Heart left ventricle (tissue), 16 donors: ENCODE measurements around the gene SHC4. TPM values are rescaled to one million over a fixed set of nuclear protein-coding genes. Genes with fewer than 3 reads are reported as not detected.
A peak's percentile ranks its signal among the peaks of the same experiment; 100 is the strongest.

Experiments
- ATAC-seq, 4 donors: fragments of 200-7000 bp; cut with Tn5 transposase; one replicate each; pipeline ENCODE4 v1.9.1; 2020 to 2022; ENCODE audit warnings: moderate library complexity in 4 of 4, mild to moderate bottlenecking in 3 of 4, moderate number of reproducible peaks in 1 of 4
- DNase-seq, 5 donors: peaks; one replicate each; pipeline ENCODE4 v3.0.0-alpha.2; 2020
- H3K27ac ChIP-seq, 12 donors: fragments of 200-600 bp; sonication (generic) in 4 of 12; one replicate each; pipeline versions ENCODE4 v1.5.0 to v1.8.0; 2016 to 2022; ENCODE audit warnings: mild to moderate bottlenecking in 2 of 12
- H3K27me3 ChIP-seq, 9 donors: fragments of 200-600 bp; sonication (generic) in 2 of 9; one replicate each; pipeline versions ENCODE4 v1.5.1 to v1.8.0; 2016 to 2022; ENCODE audit warnings: mild to moderate bottlenecking in 3 of 9
- H3K36me3 ChIP-seq, 9 donors: fragments of 200-600 bp; sonication (generic) in 2 of 9; one replicate each; pipeline versions ENCODE4 v1.5.0 to v1.8.0; 2018 to 2022; ENCODE audit warnings: mild to moderate bottlenecking in 2 of 9
- H3K4me1 ChIP-seq, 12 donors: fragments of 200-600 bp; sonication (generic) in 4 of 12; one replicate each; pipeline versions ENCODE4 v1.5.0 to v1.8.0; 2016 to 2022; ENCODE audit warnings: mild to moderate bottlenecking in 3 of 12
- H3K4me3 ChIP-seq, 12 donors: fragments of 200-600 bp; sonication (generic) in 4 of 12; one replicate each; pipeline versions ENCODE4 v1.5.0 to v1.8.0; 2017 to 2022; ENCODE audit warnings: mild to moderate bottlenecking in 9 of 12, moderate library complexity in 4 of 12
- H3K9me3 ChIP-seq, 12 donors: fragments of 200-600 bp; sonication (generic) in 4 of 12; one replicate each; pipeline versions ENCODE4 v1.5.0 to v1.8.0; 2016 to 2022; ENCODE audit warnings: mild to moderate bottlenecking in 1 of 12
- POLR2A ChIP-seq, 2 donors: fragments of 450-650 bp; IDR thresholded peaks; one replicate each; pipeline ENCODE4 v1.6.1; 2017; ENCODE audit warnings: antibody characterized with exemption in 2 of 2, mild to moderate bottlenecking in 2 of 2, moderate library complexity in 2 of 2
- WGBS, 4 donors: extraction: QIAGEN DNeasy Blood & Tissue Kit in 2 of 4; methylation state at CpG; one replicate each; pipeline versions ENCODE4 v1.1.5 to v1.1.7; 2013 to 2018; 5-methylcytosine and 5-hydroxymethylcytosine counted together
- intact Hi-C, 10 donors: fragments of 100-400 bp; cut with DNase I; formaldehyde crosslinking; loops; one replicate each; pipeline versions ENCODE4 v1.11.1 to v1.14.2; 2022
- polyA plus RNA-seq, 2 donors: library from polyadenylated mRNA; stranded (reverse); fragments of 200-250 nt; gene quantifications; one replicate each; pipeline ENCODE4 v1.2.3, GENCODE V29; 2013
- total RNA-seq, 9 donors: library from RNA; depleted of rRNA in 2 of 9; stranded (reverse); fragments of >200 nt in 2 of 9; fragmentation: NEBNext Ultra II Directional in 3 of 9; extraction: Animal tissue kit (Norgen Biotek cat#: 25700) in 3 of 9; gene quantifications; one replicate each; pipeline versions ENCODE4 v1.1.0 to v1.2.4, GENCODE V29; 2016 to 2023
- TF ChIP-seq, protein P1 (sequence below), 12 donors: fragments of 200-600 bp; sonication (generic) in 4 of 12; IDR thresholded peaks; one replicate each; pipeline versions ENCODE4 v1.5.0 to v1.8.0; 2018 to 2022; ENCODE audit warnings: antibody characterized with exemption in 12 of 12, mild to moderate bottlenecking in 5 of 12
- donor health status: ischemic (EF 13 %, LVEDD 7.1; RV severe dilation, severe dysfunction).
- donor health status: healthy with polysubstance abuse.
- donor health status: DM: no; HTN: yes; CAD: no.
- donor health status: DM: no; HTN: no; CAD: no.
- donor health status: ischemic (EF 25% LVEDD 6.9; RV normal size, moderate dysfunction).
- donor health status: ischemic (EF 25% LVEDD 5.7; RV mildly dilated, moderate dysfunction).
- donor health status: healthy.
- donor health status: DM: yes; HTN: yes; CAD: no.
- donor health status: ischemic (EF 35%, LVEDD 5.7; RV mildly dilated, moderate dysfunction).
- donor health status: nonischemic (EF 11% LVEDD 7.7; RV severe dilation, severe dysfunction).
- donor health status: DM: yes; HTN: yes; CAD: no.
- donor health status: PGD.
- donor health status: ischemic (EF 29% LVEDD 5.4; RV normal size, mild dysfunction).
- donor health status: nonischemic (EF 23%, LVEDD 6.1; RV moderate dilation, normal function).

Gene SHC4
- total and polyA plus RNA-seq, 11 donors: 1.3 to 4.1 (median 2.2) TPM

DNA sequence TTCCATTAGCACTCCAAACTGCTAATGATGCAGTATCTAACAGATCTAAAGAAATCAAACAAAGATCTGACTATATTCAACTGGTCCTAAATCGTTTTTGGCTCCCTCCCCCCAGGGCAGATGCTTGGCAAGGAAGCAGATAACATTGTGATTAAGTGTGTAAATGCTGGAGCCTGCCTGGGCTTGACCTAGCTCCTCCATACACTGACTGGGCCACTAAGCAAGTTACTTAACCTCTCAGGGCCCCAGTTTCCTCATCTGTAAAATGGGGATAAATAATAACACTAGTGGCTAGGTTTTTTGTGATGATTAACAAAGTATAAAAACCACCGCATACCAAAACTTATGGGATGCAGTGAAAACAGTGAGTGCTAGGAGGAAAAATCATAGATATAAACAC, 76.6 kb downstream of the SHC4 start:
- intact Hi-C loops: no loop called here
- ATAC-seq: no peak

DNA sequence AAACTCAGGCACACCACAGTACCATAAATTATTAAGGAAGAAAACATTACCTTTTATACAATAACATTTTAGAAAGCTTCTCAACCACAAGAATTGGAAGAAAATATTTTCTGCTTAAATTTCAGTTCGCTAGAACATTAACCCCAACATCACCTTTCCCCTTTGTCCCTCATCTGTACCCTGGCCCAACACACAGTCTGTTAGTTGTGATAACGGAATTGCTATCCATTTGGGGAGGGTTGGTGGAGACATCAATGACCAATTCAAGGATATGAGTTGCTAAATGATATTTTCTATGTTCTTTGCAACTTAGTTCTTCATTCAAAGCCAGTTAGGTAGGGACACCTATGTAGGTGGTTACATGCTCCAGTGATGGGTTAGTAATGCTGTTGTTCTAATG, 80.0 kb downstream of the SHC4 start:
- Histone ChIP-seq H3K27me3 (no peaks in the 10 kb centered on the region), H3K9me3 (no peaks in the 10 kb centered on the region), H3K36me3 (peaks cover 0 to 9% (median 0%) of the 10 kb centered on the region in 9 donors), H3K4me1 (peaks cover 0 to 20% (median 12%) of the 10 kb centered on the region in 12 donors), H3K4me3 (no peak overlapping the region), H3K27ac (no peak overlapping the region)
- no peak for TF ChIP-seq POLR2A (IDR thresholded peaks at IDR 0.05)
- TF ChIP-seq, protein P1, sequence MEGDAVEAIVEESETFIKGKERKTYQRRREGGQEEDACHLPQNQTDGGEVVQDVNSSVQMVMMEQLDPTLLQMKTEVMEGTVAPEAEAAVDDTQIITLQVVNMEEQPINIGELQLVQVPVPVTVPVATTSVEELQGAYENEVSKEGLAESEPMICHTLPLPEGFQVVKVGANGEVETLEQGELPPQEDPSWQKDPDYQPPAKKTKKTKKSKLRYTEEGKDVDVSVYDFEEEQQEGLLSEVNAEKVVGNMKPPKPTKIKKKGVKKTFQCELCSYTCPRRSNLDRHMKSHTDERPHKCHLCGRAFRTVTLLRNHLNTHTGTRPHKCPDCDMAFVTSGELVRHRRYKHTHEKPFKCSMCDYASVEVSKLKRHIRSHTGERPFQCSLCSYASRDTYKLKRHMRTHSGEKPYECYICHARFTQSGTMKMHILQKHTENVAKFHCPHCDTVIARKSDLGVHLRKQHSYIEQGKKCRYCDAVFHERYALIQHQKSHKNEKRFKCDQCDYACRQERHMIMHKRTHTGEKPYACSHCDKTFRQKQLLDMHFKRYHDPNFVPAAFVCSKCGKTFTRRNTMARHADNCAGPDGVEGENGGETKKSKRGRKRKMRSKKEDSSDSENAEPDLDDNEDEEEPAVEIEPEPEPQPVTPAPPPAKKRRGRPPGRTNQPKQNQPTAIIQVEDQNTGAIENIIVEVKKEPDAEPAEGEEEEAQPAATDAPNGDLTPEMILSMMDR (IDR thresholded peaks at IDR 0.05): no peak
- 80 to 89% (median 82%) methylated on average over 2 of the region's 2 CpGs for WGBS, 4 donors
- intact Hi-C loops: no loop called here
- DNase-seq: no peak
- ATAC-seq: no peak

More for the DNA sequence above, 76.6 kb downstream of the SHC4 start:
- Histone ChIP-seq H3K36me3 (no peaks in the 10 kb centered on the region), H3K27ac (no peak overlapping the region), H3K4me3 (no peak overlapping the region), H3K4me1 (peaks cover 0 to 5% (median 0%) of the 10 kb centered on the region in 12 donors), H3K9me3 (no peaks in the 10 kb centered on the region), H3K27me3 (no peaks in the 10 kb centered on the region)
- TF ChIP-seq POLR2A (IDR thresholded peaks at IDR 0.05): no peak
- TF ChIP-seq, protein P1 (IDR thresholded peaks at IDR 0.05): no peak
- 59 to 66% (median 63%) methylated on average over 2 of the region's 2 CpGs for WGBS, 4 donors
- no peak for DNase-seq

DNA sequence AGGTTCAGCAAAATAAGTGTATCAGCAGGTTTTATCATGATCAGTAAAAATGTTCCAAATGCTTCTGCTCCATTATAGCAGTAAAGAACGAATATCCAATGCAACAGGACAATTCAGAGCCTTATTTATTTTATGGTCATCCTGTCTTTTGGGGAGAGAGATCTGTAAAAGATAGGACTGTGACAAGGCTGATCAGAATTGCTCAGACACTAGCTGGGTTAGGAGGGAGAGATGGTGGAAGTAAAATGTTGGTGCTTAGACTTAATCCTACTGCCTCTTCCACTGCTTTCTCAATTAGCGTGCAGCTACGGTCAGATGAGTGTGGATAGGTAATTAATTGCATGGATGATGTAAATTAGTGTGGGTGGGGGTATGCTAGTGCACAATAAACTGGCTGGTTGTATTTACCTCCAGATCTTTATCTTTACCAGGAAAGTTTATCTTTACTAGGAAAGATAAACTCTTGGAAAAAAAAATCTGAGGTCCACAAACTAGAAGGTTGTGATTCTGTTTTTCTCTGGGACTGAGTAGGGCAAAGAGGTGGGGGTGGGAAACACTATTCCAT, 83.6 kb downstream of the SHC4 start:
- H3K4me3 ChIP-seq: peak overlapping the region in 3 of 12 donors; percentile 70 to 80 (median 75)
- H3K27ac ChIP-seq: no peak overlapping the region
- WGBS, 4 donors: 76 to 87% (median 83%) methylated on average over 3 of the region's 3 CpGs
- peaks cover 0 to 25% (median 16%) of the 10 kb centered on the region in 12 donors for H3K4me1 ChIP-seq
- DNase-seq (no peak), ATAC-seq (no peak)
- intact Hi-C loops: no loop called here
- H3K36me3 ChIP-seq: peaks cover 0 to 9% (median 0%) of the 10 kb centered on the region in 9 donors
- no peaks in the 10 kb centered on the region for H3K27me3 ChIP-seq
- TF ChIP-seq POLR2A (IDR thresholded peaks at IDR 0.05): no peak
- TF ChIP-seq, protein P1 (IDR thresholded peaks at IDR 0.05): no peak
- no peaks in the 10 kb centered on the region for H3K9me3 ChIP-seq

DNA sequence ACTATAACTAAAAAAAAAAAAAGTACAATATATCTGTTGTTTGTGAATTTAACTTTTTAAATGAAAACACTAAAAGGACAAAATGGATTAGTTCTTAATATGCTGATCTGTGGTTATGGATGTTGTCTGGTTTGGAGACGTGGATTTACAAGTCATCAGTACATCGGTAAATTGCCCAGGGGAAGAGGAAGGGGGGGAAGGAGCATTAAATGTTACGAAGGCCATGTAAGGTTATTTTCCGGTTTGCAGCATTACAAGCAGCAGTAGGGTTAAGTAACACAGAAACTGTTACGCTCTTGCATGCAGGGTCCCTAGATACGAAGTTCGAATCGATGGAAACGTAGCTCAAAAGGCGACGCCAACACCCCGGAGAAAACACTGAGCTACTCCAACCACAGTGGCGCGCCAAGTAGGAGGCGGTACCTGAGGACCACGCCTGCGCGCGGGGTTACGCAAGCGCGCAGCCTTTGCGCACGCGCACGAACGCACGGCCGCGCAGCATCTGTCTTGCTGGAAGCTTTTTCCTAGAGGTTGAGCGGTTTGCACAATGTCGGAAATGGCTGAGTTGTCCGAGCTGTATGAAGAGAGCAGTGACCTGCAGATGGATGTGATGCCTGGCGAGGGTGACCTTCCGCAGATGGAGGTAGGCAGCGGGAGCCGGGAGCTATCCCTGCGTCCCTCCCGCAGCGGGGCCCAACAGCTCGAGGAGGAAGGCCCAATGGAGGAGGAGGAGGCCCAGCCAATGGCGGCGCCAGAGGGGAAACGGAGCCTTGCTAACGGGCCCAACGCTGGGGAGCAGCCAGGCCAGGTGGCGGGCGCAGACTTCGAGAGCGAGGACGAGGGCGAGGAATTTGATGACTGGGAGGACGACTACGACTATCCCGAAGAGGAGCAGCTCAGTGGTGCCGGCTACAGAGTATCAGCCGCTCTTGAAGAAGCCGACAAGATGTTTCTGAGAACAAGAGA, 85.8 kb downstream of the SHC4 start, which contains the start of gene EID1:
Gene EID1, plus strand, starts transcription at position 505 of the 966 bp plus-strand sequence. Its CDS starts 43 bp downstream, at position 548.
- H3K4me3 ChIP-seq: peak within 1 kb of the TSS; percentile 56 to 94 (median 74)
- ATAC-seq (peak; percentile 99 to 100 (median 100)), DNase-seq (peak; percentile 91 to 96 (median 93))
- intact Hi-C loops: loop anchor here in 8 of 10 donors (2.0 to 10.0 kb wide), 8 partner anchors 84 to 1124 kb away; partner anchors contain the start of genes SHC4 (in 7 of the 8), FGF7 (in 2 of the 8) and COPS2 (in 1 of the 8)
- H3K4me1 ChIP-seq: peaks cover 0 to 25% (median 16%) of the 10 kb centered on the region in 12 donors
- TF ChIP-seq, protein P1 (IDR thresholded peaks at IDR 0.05): peak in 2 of 12 donors; percentile 8 to 29
- peak in 1 of 2 donors; percentile 77 for TF ChIP-seq POLR2A (IDR thresholded peaks at IDR 0.05)
- peak within 1 kb of the TSS; percentile 51 to 96 (median 90) for H3K27ac ChIP-seq
- WGBS, 4 donors: 0 to 1% (median 0%) methylated on average over 37 to 58 of the region's 58 CpGs
- no peaks in the 10 kb centered on the region for H3K27me3 ChIP-seq
- H3K9me3 ChIP-seq: no peaks in the 10 kb centered on the region
- peaks cover 0 to 9% (median 0%) of the 10 kb centered on the region in 9 donors for H3K36me3 ChIP-seq
